Left ventricle myocardium superior (tissue), 1 donor: Measurements from ENCODE around the gene TMEM150C. TPM values are rescaled to one million over a fixed set of nuclear protein-coding genes. Genes with fewer than 3 reads are reported as not detected.
"Not testable (repeated sequence)": the region's sequence is repeated elsewhere in the genome, so short reads cannot be mapped to it uniquely, and the experiment has no call there.

Experiments used
- ATAC-seq: fragments of 200-7000 bp; cut with Tn5 transposase; one replicate; pipeline ENCODE4 v1.9.1; 2020; ENCODE audit warnings: mild to moderate bottlenecking, moderate library complexity
- DNase-seq: peaks from one replicate; pipeline ENCODE4 v3.0.0-alpha.2; 2020
- intact Hi-C: fragments of 100-400 bp; cut with micrococcal nuclease; formaldehyde crosslinking; loops from one replicate; pipeline ENCODE4 v1.11.0; 2022
- total RNA-seq: library from RNA; stranded (reverse); fragmentation: NEBNext Ultra II Directional; extraction: Animal tissue kit (Norgen Biotek cat#: 25700); gene quantifications from one replicate; pipeline ENCODE4 v1.2.1, GENCODE V29; 2021
- donor health status: DM: no; HTN: yes; CAD: no; lungs with severe emphysema.

The TMEM150C gene
- total RNA-seq, 1 donor from 2014 or later: 19.6 TPM

DNA sequence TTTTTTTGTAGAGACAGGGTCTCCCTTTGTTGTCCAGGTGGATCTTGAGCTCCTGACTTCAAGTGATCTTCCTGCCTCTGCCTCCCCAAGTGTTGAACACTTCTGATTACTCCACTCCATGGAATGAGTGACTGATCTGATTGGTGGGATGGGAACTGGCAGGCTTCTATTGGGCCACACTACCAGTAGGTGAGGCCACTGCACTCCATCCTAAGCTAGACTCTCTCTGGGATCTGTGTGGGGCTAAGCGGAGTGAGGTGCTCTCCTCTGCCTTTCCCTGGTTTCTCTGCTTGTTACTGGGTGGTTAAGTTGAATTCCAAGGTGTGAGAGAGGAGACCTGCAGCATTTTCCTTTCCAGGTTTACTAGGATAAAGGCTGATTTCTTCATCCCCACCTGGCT, 72.7 kb downstream of the TMEM150C start:
- DNase-seq (no peak), ATAC-seq (no peak)
- intact Hi-C loops: no loop called here

DNA sequence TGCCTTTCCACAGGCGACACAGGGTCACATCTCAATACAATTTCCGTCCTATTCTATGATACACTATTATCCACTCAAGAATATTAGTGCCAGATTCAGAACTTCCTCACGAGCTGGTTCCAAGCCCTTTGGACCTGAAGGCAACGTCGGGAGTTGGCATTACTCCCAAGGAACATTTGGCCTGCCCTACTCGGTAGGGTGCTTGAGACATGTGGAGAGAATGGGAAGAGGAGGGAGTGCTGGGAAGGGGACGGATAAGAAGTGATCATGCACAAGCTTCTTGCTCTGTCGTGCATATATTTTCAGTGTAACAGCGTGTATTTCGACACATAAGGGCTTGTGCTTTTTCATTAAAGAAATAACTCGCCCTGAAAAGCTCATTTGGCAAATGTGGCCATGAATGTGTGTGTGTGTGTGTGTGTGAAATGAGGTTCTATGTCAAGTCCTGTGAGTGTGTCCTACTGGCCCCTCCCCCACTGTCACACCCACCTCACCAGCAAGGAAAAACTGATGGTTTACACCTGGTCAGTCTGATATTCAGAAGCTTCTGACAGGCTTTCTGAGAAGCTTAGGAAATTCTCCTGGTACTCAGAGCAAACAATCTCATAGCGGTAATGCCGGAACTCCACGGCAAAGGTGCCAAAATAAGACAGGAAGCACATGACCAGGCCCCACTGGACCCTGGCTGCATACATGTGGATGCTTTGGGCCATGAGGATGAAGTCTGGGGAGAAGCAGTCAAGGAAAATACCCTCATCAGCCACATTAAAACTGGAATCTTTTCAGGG, 76.6 kb downstream of the TMEM150C start:
- peak; percentile 47 for DNase-seq
- ATAC-seq: peak; percentile 89
- intact Hi-C loops: no loop called here

DNA sequence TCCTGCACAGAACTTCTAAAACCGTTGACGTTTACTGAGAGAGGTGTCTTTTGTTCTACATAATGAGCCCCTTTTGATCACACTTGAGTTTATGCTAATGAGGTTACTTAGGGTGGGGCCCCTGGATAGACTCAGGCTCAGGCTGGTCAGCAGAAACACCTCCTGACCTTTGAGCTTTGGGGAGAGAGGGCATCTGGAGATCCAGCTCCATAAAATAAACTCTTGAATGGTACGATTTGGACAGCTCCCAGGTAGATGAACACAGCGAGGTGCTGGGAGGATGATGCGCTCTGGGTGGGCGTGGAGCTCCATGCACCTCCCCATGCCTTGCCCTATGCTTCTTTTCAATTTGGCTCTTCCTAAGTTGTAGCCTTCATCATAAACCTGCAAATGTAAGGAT, 79.4 kb downstream of the TMEM150C start:
- intact Hi-C loops: no loop called here
- DNase-seq (no peak), ATAC-seq (no peak)

DNA sequence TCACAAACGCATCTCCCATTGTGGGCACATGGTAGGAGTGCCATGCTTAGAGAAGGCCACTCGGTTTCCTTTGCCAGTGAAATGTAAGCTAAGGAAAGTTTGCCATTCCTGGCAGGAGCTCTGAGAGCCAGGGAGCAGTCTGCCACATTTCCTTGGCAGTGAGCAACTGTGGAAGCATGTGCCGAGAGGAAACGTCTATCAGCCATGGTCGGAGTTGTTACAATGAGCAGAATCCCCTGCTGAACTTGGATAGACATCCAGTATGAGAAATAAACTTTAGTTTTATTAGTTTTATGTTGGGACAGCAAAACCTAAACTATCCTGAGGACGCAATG, 80.3 kb downstream of the TMEM150C start:
- DNase-seq: no peak
- intact Hi-C loops: no loop called here
- no peak for ATAC-seq

DNA sequence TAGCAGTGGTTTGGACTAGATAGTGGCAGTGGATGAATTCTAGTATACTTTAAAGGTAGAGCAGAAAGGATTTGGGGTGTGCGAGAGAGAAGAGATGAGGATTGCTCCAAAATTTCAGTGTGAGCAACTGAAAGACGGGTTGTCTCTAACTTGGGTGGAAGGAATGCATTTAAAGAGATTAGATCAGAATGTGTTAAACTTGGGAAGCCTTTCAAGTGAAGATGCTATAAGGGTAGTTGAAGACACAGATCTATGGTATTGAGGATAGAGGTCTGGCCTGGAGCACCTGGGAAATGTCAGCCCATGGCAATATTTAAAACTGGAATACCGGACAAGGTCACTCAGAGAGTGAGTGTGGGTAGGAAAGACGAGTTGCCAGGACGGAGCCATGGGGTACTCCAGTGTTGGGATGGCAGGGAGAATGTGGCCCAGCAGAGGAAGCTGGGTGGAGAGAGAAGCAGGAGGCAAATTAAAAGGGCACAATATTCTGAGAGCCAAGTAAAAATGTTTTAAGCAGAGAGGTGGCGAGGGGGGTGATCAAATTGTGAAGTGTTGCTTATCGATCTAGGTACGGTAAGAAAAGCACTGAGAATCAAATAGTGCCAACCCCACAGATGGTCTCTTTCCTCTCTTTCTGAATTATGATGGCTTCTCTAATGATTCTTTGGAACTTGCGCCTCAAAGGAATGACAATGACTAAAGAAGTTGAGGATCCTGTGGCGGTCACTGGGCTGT, 80.8 kb downstream of the TMEM150C start:
- no peak for ATAC-seq
- no peak for DNase-seq
- intact Hi-C loops: no loop called here

DNA sequence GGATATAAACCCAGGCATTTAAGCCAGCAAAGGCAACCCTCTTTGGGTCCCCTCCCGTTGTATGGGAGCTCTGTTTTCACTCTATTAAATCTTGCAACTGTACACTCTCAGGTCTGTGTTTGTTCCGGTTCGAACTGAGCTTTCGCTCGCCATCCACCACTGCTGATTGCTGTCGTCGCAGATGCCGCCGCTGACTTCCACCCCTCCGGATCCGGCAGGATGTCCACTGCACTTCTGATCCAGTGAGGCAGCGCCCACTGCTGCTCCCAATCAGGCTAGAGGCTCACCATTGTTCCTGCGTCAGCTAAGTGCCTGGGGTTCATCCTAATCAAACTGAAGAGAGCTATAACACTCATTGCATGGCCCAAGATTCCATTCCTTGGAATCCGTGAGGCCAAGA, 82.2 kb downstream of the TMEM150C start:
- no peak for DNase-seq
- ATAC-seq: no peak
- intact Hi-C loops: no loop called here

DNA sequence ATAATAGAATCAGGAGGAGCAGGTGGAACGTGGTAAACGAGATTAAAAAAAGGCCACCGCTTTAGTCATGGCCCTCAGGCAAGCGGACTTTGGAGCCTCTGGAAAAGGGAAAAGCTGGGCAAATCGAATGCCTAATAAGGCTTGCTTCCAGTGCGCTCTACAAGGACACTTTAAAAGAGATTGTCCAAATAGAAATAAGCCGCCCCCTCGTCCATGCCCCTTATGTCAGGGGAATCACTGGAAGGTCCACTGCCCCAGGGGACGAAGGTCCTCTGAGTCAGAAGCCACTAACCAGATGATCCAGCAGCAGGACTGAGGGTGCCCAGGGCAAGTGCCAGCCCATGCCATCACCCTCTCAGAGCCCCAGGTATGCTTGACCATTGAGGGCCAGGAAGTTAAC, 84.3 kb downstream of the TMEM150C start:
- DNase-seq, intact Hi-C loops, ATAC-seq: not testable (repeated sequence)

DNA sequence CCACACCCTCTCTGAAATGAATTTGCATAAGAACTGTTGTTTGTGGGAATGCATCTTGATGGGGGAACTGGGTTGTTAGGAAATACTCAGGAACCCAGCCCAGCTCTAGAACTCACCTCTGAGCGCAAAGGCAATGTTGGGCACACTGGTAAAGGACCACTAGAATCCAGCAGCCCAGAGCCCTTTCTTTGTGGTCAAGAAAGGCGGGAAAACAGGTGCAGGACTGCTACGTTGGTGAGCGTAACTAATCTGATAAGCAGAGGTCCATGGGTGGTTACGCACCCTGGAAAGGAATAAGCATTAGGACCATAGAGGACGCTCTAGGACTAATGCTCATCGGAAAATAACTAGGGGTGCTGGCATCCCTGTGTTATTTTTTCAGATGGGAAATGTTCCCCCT, 85.9 kb downstream of the TMEM150C start:
- ATAC-seq, DNase-seq, intact Hi-C loops: not testable (repeated sequence)

DNA sequence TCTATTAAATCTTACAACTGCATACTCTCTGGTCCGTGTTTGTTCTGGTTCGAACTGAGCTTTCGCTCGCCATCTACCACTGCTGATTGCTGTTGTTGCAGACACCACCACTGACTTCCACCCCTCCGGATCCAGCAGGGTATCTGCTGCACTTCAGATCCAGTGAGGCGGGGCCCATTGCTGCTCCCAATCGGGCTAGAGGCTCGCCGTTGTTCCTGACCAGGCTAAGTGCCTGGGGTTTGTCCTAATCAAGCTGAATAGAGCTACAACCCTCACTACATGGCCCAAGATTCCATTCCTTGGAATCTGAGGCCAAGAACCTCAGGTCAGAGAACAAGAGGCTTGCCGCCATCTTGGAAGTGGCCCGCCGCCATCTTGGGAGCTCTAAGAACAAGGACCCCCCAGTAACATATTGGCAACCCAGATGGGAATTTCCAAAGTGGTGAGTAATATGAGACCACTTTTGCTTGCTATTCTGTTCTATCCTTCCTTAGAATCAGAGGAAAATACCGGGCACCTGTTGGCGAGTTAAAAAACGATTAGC, 88.1 kb downstream of the TMEM150C start:
- intact Hi-C loops: no loop called here
- no peak for ATAC-seq
- DNase-seq: no peak

DNA sequence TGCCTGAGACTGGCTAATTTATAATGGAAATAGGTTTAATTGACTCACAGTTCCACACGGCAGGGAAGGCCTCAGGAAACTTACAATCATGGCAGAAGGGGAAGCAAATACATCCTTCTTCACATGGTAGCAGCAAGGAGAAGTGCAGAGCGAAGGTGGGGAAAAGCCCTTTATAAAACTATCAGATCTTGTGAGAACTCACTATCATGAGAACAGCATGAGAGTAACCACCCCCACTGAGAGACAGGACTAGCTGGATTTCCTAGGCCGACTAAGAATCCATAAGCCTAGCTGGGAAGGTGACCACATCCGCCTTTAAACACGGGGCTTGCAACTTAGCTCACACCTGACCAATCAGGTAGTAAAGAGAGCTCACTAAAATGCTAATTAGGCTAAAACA, 88.7 kb downstream of the TMEM150C start:
- intact Hi-C loops, DNase-seq, ATAC-seq: not testable (repeated sequence)

DNA sequence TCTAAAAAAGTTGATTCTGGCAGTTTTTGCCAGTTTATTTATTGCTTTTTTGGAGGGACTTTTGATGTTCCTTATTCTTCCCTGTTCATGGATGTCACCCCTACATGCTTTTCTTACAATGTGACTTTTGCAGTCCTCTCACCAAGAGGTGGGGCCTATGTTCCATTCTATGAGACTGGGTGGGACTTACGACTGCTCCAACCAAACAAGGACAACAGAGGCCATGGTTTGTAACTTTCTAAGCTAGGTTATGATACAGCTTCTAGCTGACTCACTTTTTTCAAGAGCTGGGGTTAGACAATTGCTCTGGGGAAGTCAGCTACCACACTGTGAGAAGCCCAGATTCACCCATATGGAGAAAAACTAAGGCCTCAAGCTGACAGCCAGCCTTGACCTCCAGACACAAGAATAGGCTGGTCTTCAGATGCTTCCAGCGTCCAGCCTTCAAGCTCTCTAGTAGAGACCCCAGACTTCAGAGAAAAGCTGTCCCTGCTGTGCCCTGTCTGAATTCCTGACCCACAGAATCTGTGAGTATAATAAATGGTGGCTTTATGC, 91.9 kb downstream of the TMEM150C start:
- no peak for DNase-seq
- ATAC-seq: peak; percentile 75
- intact Hi-C loops: loop anchor here (10.0 kb wide), 2 partner anchors 265 to 795 kb away; no protein-coding TSS in a partner anchor

DNA sequence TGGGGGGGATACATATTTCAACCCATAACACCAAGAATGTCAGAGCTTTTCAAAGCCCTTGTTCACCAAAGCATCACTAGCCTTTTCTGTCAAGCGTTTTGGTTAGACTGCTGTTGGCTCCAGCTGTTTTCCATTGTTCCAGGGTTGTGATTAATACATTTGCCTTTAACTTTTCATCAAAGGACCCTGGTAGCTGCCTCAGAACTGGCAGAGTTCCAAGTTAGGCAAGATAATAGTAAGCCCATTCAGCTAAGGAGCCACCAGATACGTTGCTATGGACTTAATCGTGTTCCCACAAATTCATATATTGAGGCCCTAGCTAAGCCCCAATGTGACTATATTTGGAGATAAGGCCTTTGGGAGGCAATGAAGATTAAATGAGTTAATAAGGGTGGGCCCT, 94.3 kb downstream of the TMEM150C start:
- no peak for DNase-seq
- intact Hi-C loops: loop anchor here (10.0 kb wide), 2 partner anchors 267 to 797 kb away; no protein-coding TSS in a partner anchor
- no peak for ATAC-seq

DNA sequence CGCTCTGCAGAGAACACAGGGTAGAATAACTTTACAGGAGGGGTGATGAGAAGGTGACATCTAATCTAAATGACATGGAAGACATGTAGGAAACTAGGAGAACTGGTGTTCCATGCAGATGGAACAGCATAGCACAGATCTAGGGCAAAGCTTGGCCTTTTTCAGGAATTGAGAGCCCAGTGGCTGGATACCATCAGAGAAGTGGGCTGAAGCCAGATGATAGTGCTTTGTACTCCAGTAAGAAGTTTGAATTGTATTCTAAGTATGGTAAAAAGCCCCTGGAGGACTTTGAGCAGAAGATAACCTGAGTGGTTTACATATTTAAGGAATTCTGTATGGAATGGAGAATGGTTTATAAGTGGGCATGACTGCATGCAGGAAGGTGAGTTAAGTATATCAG, 98.6 kb downstream of the TMEM150C start:
- ATAC-seq: no peak
- intact Hi-C loops: loop anchor here (10.0 kb wide), 2 partner anchors 272 to 802 kb away; no protein-coding TSS in a partner anchor
- DNase-seq: no peak

DNA sequence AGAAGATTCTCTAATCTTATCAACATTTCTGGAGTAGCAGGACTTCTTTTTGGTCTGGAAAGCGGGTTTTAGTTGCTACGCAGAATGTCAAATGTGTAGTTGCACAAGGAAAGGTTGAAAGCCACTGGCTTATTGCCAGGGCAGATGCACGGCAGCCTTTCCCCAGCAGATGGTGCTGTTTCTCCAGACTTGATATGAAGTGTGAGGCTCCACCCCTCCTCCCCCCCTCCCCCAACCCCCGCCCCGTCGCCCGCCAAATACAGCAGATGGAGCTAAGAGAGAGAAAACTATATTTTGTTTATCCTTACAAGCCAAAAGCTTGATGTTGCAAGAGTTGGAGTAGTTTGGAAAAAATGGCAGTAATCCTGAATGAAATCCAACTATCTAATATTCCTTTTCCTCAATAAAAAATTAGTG, 99.4 kb downstream of the TMEM150C start:
- DNase-seq: peak; percentile 85
- intact Hi-C loops: loop anchor here (10.0 kb wide), 2 partner anchors 272 to 802 kb away; no protein-coding TSS in a partner anchor
- ATAC-seq: peak; percentile 91

DNA sequence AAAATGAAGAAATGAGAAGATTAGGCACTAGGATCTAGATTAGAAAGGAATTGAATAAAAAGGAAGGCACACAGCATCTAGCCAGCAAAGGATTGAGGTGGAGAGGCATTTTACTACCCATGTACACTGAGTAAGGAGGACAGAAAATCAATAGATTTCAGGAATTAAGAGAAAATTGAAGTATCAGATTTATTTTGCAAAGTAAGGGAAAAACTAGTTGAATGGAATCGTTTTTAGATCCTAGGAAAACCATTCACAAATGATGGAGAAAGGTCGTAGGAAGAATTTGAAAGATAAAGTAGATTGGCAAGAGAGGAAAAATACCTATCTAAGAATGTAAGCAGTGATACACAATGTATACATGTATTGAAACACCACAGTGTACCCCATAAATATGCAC, 100.1 kb downstream of the TMEM150C start:
- no peak for ATAC-seq
- intact Hi-C loops: loop anchor here (10.0 kb wide), 2 partner anchors 273 to 803 kb away; no protein-coding TSS in a partner anchor
- no peak for DNase-seq

DNA sequence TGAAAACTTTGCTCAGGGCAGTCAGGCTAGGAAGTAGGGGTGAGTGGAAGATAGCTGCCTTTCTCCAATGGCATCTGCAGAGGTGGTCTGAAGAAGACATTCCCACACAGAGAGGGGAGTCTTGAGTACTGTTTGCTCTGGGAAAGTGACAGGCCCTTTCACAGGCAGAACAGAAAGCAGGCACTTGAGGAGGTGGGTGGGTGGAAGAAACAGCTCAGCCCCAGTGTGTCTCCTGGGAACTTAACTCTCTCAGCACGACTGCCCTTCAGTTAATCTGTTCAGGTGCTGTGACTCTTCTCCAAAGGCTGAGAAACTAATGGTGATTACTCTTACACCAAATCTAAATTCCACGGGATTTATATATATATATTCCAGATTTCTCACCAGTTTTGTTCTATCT, 103.1 kb downstream of the TMEM150C start:
- intact Hi-C loops: no loop called here
- DNase-seq (no peak), ATAC-seq (no peak)

DNA sequence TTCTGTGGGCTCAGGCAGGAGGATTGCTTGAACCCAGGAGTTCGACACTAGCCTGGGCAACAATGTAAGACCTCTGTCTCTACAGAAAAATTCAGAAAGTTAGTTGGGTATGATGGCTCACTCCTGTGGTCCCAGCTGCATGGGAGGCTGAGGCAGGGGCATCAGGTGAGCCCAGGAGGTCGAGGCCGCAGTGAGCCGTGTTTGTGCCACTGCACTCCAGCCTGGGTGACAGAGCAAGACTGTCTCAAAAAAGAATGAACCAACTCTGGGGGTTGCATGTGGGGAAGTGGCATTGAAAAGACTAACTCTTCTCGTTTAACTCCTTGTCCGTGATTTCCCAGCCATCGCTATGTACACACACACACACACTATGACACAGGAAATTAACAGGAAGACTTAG, 104.5 kb downstream of the TMEM150C start:
- intact Hi-C loops: no loop called here
- ATAC-seq: no peak
- no peak for DNase-seq

DNA sequence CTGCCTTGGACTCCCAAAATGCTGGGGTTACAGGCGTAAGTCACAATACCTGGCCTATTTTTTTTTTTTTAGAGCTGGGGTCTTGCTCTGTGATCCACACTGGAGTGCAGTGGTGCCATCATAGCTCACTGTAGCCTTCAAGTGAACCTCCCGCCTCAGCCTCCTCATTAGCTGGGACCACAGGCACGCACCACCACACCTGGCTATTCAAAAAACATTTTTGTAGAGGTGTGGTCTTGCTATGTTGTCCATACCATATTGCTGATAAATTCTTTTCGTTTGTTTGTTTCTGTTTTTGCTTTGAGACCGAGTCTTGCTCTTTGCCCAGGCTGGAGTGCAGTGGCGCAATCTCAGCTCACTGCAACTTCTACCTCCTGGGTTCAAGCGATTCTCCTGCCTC, 109.8 kb downstream of the TMEM150C start:
- DNase-seq (no peak), ATAC-seq (no peak)
- intact Hi-C loops: no loop called here

DNA sequence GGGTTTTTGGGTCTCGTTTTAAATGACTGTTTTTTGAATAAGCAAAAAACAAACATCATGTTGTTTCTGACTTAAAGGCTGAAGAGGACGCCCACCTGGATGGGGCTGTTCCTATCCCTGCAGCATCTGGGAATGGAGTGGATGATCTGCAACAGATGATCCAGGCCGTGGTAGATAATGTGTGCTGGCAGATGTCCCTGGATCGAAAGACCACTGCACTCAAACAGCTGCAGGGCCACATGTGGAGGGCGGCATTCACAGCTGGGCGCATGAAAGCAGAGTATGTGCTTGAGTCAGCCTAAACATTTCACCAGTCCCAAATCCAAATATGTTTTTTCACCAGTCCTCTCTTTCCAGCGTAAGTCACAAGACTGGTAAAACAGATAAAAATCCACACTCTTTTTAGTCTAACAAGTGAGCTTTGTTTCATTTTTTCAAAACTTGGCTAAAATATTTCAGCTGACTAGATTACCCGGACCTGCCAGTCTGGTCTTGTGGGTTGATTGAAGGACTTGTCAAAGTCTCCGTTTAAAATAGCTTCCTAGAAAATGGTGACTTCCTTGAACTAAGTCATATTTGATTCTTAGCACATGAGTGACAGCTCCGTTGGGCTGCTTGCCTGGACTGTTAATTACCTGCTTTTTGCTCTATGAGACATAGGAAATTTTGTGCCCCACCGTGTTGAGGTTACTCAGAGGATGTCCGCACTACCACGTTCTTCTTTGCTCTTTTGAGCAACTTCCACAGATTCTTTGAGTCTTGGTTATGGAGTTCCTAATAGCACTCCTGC, 110.6 kb downstream of the TMEM150C start:
- ATAC-seq (no peak), DNase-seq (no peak)
- intact Hi-C loops: no loop called here
